Measurements from ENCODE around the gene ATP6V0C.
"Not testable (repeated sequence)": the region's sequence is repeated elsewhere in the genome, so short reads cannot be mapped to it uniquely, and the experiment has no call there.

ATP6V0C gene

GRCh38 chr16:2476345-2476720, 37.4 kb upstream of the ATP6V0C start:
- TF ChIP-seq CTCF (IDR thresholded peaks at IDR 0.05; ENCODE audit: borderline replicate concordance, insufficient read depth, low read depth, low read length): no peak
- no peak overlapping the region for H3K4me3 ChIP-seq (ENCODE audit: low read depth, low read length)

- no peak for TF ChIP-seq CTCF (IDR thresholded peaks at IDR 0.05; ENCODE audit: borderline replicate concordance, insufficient read depth, low read depth, low read length)
- no peak overlapping the region for H3K4me3 ChIP-seq (ENCODE audit: low read depth, low read length)
These were observed 37.0 kb upstream of the ATP6V0C start for GRCh38 chr16:2476741-2477140.

- H3K4me3 ChIP-seq (ENCODE audit: low read depth, low read length): no peak overlapping the region
- TF ChIP-seq CTCF (IDR thresholded peaks at IDR 0.05; ENCODE audit: borderline replicate concordance, insufficient read depth, low read depth, low read length): no peak
These were observed 36.4 kb upstream of the ATP6V0C start for GRCh38 chr16:2477327-2477726.

- TF ChIP-seq CTCF (IDR thresholded peaks at IDR 0.05; ENCODE audit: borderline replicate concordance, insufficient read depth, low read depth, low read length): no peak
- no peak overlapping the region for H3K4me3 ChIP-seq (ENCODE audit: low read depth, low read length)
These were observed 35.5 kb upstream of the ATP6V0C start for GRCh38 chr16:2478279-2478678.

GRCh38 chr16:2479996-2480395, 33.8 kb upstream of the ATP6V0C start:
- not testable (repeated sequence) for H3K4me3 ChIP-seq (ENCODE audit: low read depth, low read length)

GRCh38 chr16:2480948-2481347, 32.8 kb upstream of the ATP6V0C start:
- TF ChIP-seq CTCF (IDR thresholded peaks at IDR 0.05; ENCODE audit: borderline replicate concordance, insufficient read depth, low read depth, low read length): no peak
- no peak overlapping the region for H3K4me3 ChIP-seq (ENCODE audit: low read depth, low read length)

- no peak overlapping the region for H3K4me3 ChIP-seq (ENCODE audit: low read depth, low read length)
- no peak for TF ChIP-seq CTCF (IDR thresholded peaks at IDR 0.05; ENCODE audit: borderline replicate concordance, insufficient read depth, low read depth, low read length)
These were observed 32.1 kb upstream of the ATP6V0C start for GRCh38 chr16:2481676-2482075.

GRCh38 chr16:2482249-2482648, 31.5 kb upstream of the ATP6V0C start:
- no peak overlapping the region for H3K4me3 ChIP-seq (ENCODE audit: low read depth, low read length)
- TF ChIP-seq CTCF (IDR thresholded peaks at IDR 0.05; ENCODE audit: borderline replicate concordance, insufficient read depth, low read depth, low read length): no peak
